Activated T-cell treated with anti-CD3 and anti-CD28 coated beads, Interleukin-2, amount 50 U/mL, for 4 hours (primary cell): ENCODE data around the gene USE1. TPM values are rescaled to one million over a fixed set of nuclear protein-coding genes. Genes with fewer than 3 reads are reported as not detected.

Source experiments
- ATAC-seq, 2 donors: fragments of 200-7000 bp; cut with Tn5 transposase; one replicate each; pipeline ENCODE4 v1.10.0; 2021
- DNase-seq: peaks from one replicate; pipeline ENCODE4 v3.0.0-alpha.2; 2020
- H3K27me3 Mint-ChIP-seq: one replicate; pipeline ENCODE4 v1.8.0; 2021; ENCODE audit warnings: low read depth, mixed read lengths
- H3K36me3 Mint-ChIP-seq: one replicate; pipeline ENCODE4 v1.8.0; 2022; ENCODE audit warnings: mixed read lengths; ENCODE audit not compliant: insufficient read depth
- H3K4me1 Mint-ChIP-seq: one replicate; pipeline ENCODE4 v1.8.0; 2021; ENCODE audit warnings: low read depth, mixed read lengths
- H3K4me3 Mint-ChIP-seq: one replicate; pipeline ENCODE4 v1.8.0; 2021; ENCODE audit warnings: mild to moderate bottlenecking, moderate library complexity, mixed read lengths
- H3K9me3 Mint-ChIP-seq: one replicate; pipeline ENCODE4 v1.8.0; 2021; ENCODE audit warnings: mixed read lengths
- total RNA-seq, 3 donors: library from RNA; stranded (reverse); gene quantifications; one replicate each; pipeline ENCODE4 v1.2.1, GENCODE V29; 2021

Gene USE1
- total RNA-seq, 3 donors from 2014 or later, result 35.9 to 47.3 (median 46.6) TPM

DNA sequence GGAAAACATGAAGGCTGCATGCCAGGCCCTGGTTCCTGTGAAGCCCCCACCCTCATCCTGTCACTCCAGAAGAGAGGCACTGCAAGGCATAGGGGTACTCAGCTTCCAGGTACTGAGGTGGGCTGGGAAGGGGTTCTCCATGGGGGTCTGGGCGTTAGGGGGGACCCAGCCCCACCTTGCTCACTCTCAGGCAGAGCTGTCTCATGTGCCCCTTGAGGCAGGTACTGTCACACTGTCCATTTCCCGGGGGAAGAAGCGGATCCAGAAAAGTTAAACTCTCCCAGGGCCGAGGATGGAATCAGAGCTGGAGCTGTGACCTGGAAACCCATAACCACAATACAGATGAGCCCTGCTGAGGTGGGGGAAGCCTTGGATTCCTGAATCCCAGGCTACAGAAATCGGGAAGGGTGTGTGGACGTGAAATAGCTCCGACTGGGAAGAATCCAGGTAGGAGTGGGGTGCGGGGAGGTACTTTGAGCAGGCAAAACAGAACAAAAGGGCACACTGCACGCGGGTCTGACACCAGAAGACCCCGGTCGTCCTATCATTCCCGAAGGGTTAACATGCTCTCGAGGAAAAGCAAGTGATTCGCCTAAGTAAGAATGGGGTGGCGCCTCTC is 540 bp upstream of the USE1 start:
- peaks cover 13% of the 10 kb centered on the region for H3K4me1 Mint-ChIP-seq
- DNase-seq, result no peak
- ATAC-seq, result no peak
- H3K4me3 Mint-ChIP-seq, result peak overlapping the region; percentile 87
- H3K27me3 Mint-ChIP-seq, result no peaks in the 10 kb centered on the region
- peaks cover 13% of the 10 kb centered on the region for H3K36me3 Mint-ChIP-seq
- H3K9me3 Mint-ChIP-seq, result no peaks in the 10 kb centered on the region

DNA sequence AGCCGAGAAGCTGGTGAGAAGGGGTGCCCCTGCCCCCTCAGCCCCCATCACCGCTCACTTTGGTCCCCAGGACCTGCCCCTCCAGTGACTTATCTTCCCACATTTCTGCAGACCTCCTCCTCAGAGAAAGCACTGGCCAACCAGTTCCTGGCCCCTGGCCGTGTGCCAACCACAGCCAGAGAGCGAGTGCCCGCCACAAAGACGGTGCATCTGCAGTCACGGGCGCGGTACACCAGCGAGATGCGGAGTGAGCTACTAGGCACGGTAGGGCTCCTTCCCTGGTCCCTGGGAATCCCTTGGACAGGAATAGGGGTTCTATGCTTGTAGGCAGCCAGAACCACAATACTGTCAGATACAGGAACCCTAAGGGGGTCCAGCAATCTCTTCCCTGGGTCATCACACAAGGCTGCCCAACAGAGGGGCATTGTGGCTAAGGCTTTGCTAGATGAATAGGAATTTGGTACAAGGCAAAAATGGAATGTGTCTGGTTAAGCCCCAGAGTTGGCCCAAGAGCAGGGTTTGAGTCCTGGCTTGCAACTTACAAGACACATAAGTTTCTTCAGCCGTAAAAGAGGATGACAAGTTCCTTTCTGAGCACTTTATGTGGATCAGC is 1.0 kb downstream of the USE1 start:
- Mint-ChIP-seq H3K4me3 (peak overlapping the region; percentile 87), H3K36me3 (peaks cover 13% of the 10 kb centered on the region)

DNA sequence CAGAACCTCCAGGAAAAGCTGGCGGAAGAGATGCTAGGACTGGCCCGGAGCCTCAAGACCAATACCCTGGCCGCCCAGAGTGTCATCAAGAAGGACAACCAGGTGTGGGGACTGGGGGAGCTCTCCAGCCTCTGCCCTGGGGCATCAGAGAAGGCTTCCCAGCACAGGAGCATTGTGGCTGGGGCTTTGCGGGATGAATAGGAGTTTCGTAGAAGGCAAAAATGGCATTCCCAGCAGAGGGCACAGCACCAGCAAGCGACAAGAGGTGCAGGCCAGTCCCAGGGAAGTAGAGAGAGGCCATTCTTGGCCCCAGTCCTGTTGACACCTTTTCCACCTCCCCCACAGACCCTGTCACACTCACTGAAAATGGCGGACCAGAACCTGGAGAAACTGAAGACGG is 4.1 kb downstream of the USE1 start:
- H3K36me3 Mint-ChIP-seq, result peaks cover 11% of the 10 kb centered on the region
- DNase-seq, result no peak
- no peak overlapping the region for H3K4me3 Mint-ChIP-seq
- H3K27me3 Mint-ChIP-seq, result no peaks in the 10 kb centered on the region
- no peaks in the 10 kb centered on the region for H3K9me3 Mint-ChIP-seq
- H3K4me1 Mint-ChIP-seq, result peaks cover 13% of the 10 kb centered on the region
- ATAC-seq, result no peak

More for the DNA sequence above, 1.0 kb downstream of the USE1 start:
- ATAC-seq (no peak), DNase-seq (no peak)
- no peaks in the 10 kb centered on the region for H3K27me3 Mint-ChIP-seq
- peaks cover 13% of the 10 kb centered on the region for H3K4me1 Mint-ChIP-seq
- no peaks in the 10 kb centered on the region for H3K9me3 Mint-ChIP-seq

DNA sequence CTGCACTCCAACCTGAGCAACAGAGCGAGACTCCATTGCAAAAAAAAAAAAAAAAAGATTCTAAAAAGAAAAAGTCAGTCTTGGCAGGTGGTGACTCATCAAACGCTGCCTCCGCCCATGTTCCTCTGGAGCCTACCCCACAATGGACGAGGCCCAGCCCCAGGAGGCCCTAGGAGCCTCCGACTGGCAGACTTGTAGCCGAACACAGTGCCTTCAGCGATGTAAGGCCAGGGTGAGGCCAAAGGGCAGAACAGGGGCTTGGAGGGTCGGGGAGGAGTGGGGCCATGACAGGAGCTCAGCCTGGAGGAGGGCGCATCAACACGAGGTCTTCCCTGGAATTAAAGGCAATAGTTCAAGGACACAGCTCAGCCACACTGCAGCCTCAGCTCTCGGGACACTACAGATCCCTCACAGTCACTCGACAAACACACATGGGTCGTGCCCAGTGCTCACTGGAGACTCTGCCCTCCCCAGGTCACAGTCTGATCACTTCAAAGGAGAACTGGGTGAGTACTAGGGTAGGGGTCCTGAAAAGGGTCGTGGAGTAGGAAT is 5.1 kb downstream of the USE1 start:
- Mint-ChIP-seq H3K4me1 (peaks cover 5% of the 10 kb centered on the region), H3K9me3 (no peaks in the 10 kb centered on the region), H3K36me3 (peaks cover 11% of the 10 kb centered on the region), H3K27me3 (no peaks in the 10 kb centered on the region), H3K4me3 (no peak overlapping the region)
- no peak for DNase-seq
- ATAC-seq, result peak in 1 of 2 donors; percentile 18

DNA sequence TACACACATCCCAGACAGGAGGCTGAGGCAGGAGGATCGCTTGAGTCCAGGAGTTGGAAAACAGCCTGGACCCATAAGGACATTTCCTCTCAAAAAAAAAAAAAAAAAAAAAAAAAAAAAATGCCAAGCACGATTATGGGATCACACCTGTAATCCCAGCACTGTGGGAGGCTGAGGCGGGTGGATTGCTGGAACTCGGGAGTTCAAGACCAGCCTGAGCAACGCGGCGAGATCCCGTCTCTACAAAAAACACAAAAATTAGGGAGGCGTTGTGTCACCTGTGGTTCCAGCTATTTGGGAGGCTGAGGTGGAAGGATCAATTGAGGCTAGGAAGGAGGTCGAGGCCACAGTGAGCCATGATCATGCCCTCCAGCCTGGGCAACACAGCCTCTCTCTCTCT is 9.9 kb downstream of the USE1 start:
- no peaks in the 10 kb centered on the region for H3K27me3 Mint-ChIP-seq

DNA sequence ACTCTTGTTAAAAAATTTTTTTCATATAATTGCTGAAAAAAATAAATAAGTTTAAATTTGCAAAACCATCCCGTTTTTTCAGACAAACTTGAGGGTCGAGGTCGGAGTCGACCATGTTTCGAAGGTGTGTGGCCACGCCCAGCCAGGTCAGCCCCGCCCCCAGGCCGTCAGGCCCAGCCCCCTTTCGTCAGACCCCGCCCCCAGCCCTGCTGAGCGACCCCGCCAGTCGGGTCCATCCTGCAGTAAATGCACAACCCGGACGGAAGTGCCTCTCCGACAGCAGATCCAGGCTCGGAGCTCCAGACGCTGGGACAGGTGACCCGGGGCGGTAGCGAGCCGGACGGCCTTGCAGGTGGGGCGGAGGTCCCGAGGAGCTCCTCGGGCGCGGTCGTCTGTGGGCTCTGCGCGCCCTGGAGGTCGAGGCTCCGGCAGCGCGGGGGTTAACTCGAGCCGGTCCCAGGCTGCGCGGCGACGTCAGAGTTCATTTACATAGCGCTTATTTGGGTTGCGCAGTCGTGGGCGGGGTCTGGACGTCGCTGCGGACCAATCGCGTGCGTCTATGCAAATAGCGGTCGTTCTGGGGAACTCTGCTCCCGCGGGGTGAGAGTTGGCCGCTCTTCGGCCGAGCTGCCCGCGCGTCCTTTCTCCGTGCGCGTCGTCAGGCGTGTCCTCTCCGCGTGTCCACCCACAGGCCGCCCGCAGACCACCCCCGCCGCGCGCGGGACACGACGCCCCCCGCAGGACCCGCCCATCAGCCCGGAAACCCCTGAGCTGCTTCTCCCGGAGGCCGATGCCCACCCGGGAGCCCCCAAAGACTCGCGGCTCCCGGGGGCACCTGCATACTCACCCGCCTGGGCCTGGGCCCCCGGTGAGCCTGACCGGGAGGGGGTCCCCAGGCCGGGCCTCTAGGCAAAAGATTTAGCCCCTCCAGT is 11.1 kb downstream of the USE1 start, which contains the start of gene OCEL1:
TSS of gene OCEL1 (plus strand) at position 225 of the 932 bp plus-strand sequence. CDS start at position 247, 22 bp downstream.
- H3K4me3 Mint-ChIP-seq, result peak within 1 kb of the TSS; percentile 80
- H3K4me1 Mint-ChIP-seq, result peaks cover 5% of the 10 kb centered on the region
- ATAC-seq (peak; percentile 94 to 95), DNase-seq (peak; percentile 95)
- H3K27me3 Mint-ChIP-seq, result no peaks in the 10 kb centered on the region
- no peaks in the 10 kb centered on the region for H3K9me3 Mint-ChIP-seq
- H3K36me3 Mint-ChIP-seq, result no peaks in the 10 kb centered on the region

More for the DNA sequence above, 9.9 kb downstream of the USE1 start:
- DNase-seq (no peak), ATAC-seq (no peak)
- H3K4me1 Mint-ChIP-seq, result peaks cover 5% of the 10 kb centered on the region
- H3K9me3 Mint-ChIP-seq, result no peaks in the 10 kb centered on the region
- H3K4me3 Mint-ChIP-seq, result peak overlapping the region; percentile 59
- H3K36me3 Mint-ChIP-seq, result no peaks in the 10 kb centered on the region

DNA sequence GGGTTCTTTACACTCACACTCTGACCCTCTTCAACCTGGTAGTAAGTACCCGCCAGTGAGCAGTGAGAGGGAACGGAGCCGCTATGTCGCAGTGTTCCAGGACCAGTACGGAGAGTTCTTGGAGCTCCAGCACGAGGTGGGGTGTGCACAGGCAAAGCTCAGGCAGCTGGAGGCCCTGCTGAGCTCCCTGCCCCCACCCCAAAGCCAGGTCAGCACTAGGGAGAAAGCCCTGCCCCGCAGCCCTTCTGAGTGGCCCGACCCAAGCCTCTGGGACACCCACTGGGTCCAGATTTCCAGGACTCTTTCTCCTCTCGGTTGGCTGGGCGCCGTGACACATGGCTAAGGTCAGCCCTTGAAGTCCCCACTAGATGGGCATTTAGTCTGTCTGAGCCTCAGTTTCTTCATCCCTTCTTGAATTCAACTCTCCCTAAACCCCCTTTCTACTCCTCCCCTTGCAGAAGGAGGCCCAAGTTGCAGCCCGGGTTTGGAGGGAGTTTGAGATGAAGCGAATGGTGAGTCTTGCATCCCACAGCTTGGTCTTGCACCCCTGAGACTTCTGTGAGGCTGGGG is 12.7 kb downstream of the USE1 start:
- H3K27me3 Mint-ChIP-seq, result no peaks in the 10 kb centered on the region
- H3K36me3 Mint-ChIP-seq, result no peaks in the 10 kb centered on the region
- H3K4me1 Mint-ChIP-seq, result peaks cover 6% of the 10 kb centered on the region
- no peak overlapping the region for H3K4me3 Mint-ChIP-seq
- ATAC-seq, result no peak
- DNase-seq, result no peak
- no peaks in the 10 kb centered on the region for H3K9me3 Mint-ChIP-seq

DNA sequence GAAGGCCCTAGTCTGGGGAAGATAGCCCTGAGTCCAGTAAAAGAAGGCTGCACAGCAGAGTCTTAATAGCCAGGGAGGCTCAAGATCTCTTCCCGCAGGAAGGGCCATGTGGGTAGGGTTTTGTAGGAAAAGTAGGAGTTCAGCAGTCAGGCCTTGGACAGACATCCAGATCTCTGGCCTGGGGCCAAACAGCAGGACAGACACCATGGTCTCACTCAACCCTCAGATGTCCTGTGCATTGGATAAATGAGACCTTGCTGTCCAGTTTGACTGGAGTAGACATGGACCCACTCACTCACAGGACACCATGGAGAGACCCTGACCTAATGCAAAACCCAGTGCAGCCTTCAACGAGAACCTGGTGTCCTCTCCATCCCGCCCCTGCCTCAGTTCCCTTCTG is 14.7 kb downstream of the USE1 start:
- no peaks in the 10 kb centered on the region for H3K27me3 Mint-ChIP-seq
- H3K36me3 Mint-ChIP-seq, result no peaks in the 10 kb centered on the region
- no peak overlapping the region for H3K4me3 Mint-ChIP-seq
- ATAC-seq, result no peak
- DNase-seq, result no peak
- peaks cover 19% of the 10 kb centered on the region for H3K4me1 Mint-ChIP-seq
- no peaks in the 10 kb centered on the region for H3K9me3 Mint-ChIP-seq

DNA sequence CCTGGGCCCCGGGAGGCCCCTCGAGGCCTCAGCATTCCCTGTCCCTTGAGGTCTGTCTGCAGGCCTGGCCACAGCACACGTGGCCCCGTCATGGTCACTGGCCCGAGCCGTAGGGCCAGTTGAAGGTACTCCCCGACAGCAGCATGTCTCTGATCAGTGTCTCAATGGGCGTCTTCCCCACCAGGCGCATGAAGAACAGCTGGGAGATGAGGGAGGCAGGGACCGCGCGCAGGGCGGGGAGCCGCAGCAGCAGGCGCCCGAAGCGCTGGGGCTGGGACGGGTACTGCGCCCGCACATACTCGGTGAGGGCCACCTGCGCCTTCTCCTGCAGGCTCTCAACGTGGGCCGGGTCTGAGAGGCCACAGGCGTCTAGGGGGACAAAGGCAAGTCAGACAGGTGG is 17.1 kb downstream of the USE1 start:
- peaks cover 14% of the 10 kb centered on the region for H3K4me1 Mint-ChIP-seq
- DNase-seq (no peak), ATAC-seq (no peak)
- no peaks in the 10 kb centered on the region for H3K27me3 Mint-ChIP-seq
- no peak overlapping the region for H3K4me3 Mint-ChIP-seq
- H3K9me3 Mint-ChIP-seq, result no peaks in the 10 kb centered on the region
- no peaks in the 10 kb centered on the region for H3K36me3 Mint-ChIP-seq

DNA sequence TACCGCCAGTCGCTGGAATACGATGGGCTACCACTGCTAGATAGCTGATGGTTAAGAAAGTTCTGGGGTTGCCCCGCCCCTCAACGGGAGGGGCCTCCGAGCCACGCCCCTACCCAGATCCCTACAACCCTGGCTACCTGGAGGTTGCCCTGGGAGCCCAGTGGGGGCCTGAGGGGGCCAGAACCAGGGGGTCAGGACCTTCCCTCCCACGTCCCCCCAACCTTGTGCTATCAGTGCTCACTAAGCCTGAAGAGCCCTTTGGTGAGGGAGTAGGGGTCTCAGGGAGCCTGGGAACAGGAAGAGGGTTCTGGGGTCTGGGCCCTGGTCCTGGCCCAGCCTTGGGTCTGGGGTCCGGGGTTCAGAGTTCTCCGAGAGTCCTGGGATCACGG is 19.7 kb downstream of the USE1 start:
- no peaks in the 10 kb centered on the region for H3K9me3 Mint-ChIP-seq
- DNase-seq (peak; percentile 59), ATAC-seq (peak; percentile 63 to 73)
- H3K4me3 Mint-ChIP-seq, result peak overlapping the region; percentile 83
- H3K27me3 Mint-ChIP-seq, result no peaks in the 10 kb centered on the region
- H3K36me3 Mint-ChIP-seq, result no peaks in the 10 kb centered on the region
- peaks cover 14% of the 10 kb centered on the region for H3K4me1 Mint-ChIP-seq

DNA sequence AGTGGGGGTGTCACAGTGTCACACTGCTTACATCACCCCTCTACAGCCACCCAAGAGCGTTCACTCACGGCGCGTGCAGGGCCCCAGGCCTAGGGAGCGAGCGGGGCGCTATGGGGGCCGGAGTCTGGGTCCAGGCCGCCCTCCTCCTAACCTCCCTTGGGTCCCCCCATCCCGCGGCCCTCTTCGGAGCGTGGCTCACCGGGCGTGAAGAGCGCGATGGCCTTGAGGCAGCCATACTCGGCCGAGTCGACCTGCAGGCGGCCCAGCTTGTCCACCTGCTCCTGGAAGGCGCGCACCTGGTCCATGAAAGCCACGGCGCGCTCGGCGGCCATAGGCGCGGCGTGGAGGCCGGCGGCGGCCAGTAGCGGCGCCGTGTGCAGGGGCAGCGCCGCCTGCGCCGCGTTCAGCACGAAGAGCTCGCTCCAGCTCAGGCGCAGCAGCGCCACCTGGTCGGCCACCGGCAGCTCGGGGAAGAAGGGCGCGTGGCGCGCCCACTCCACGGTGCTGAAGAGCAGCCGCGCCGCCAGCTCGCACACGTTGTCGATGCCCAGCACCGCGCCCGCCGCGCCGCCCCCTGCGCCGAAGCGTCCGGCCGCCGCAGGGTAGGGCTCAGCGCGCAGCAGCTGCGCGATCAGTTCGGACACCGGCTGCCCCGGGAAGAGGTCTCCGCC is 20.3 kb downstream of the USE1 start:
- DNase-seq (peak; percentile 77), ATAC-seq (peak; percentile 93)
- H3K4me1 Mint-ChIP-seq, result peaks cover 14% of the 10 kb centered on the region
- no peaks in the 10 kb centered on the region for H3K36me3 Mint-ChIP-seq
- peak overlapping the region; percentile 83 for H3K4me3 Mint-ChIP-seq
- H3K9me3 Mint-ChIP-seq, result no peaks in the 10 kb centered on the region
- H3K27me3 Mint-ChIP-seq, result no peaks in the 10 kb centered on the region

DNA sequence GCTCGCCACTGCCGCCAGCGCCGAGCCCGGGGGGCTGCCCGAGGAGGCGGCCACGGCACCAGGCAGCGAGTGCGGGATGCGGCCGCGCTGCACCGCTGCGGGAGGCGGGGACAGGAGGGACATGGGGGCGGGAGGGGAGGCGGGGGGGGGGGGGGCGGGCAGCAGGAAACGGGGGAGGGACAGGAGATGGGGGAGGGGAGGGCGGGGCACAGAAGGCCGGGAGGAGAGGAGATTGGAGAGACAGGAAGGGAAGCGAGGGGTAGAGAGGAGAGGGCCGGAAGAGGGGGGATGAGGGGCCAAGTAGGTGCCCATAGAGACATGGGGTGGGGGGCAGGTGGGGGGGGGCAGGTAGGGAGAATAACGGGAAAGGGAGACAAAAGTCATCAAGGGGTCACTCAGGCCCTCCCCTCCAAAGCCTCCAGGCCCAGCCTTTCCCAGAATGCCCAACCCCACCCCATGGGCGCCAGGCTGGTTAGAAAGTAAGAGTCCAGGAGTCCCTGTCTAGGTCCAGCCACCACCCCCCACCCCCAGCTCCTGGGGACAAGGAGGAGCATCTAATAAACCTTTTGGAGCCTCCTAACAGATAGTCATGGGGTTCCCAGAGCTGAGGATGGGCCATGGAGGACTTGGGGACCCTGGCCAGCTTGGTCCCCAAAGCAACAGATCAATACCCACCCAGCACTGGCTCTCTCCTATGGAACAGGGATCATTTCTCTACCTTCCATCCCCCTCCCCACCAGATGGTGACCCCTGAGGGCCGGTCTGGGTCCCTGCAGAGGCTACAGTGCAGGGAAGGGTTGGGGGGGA is 21.0 kb downstream of the USE1 start:
- no peaks in the 10 kb centered on the region for H3K27me3 Mint-ChIP-seq
- H3K4me3 Mint-ChIP-seq, result peak overlapping the region; percentile 49
- H3K36me3 Mint-ChIP-seq, result no peaks in the 10 kb centered on the region
- H3K9me3 Mint-ChIP-seq, result no peaks in the 10 kb centered on the region
- H3K4me1 Mint-ChIP-seq, result peaks cover 14% of the 10 kb centered on the region
- ATAC-seq (peak; percentile 28 to 33), DNase-seq (no peak)
